Lung (tissue), 12 donors: Measurements from ENCODE around the gene CAMK2D. TPM values are rescaled to one million over a fixed set of nuclear protein-coding genes. Genes with fewer than 3 reads are reported as not detected.

Experiments used
- ATAC-seq: fragments of 200-7000 bp; cut with Tn5 transposase; one replicate; pipeline ENCODE4 v1.9.1; 2020; ENCODE audit warnings: moderate number of reproducible peaks; ENCODE audit not compliant: insufficient read depth, low FRiP score
- DNase-seq, 3 donors: peaks; one replicate each; pipeline ENCODE4 v3.0.0-alpha.2; 2013 to 2017
- H3K27ac ChIP-seq, 2 donors: one replicate each; pipeline ENCODE4 v1.5.1; 2013; ENCODE audit warnings: mild to moderate bottlenecking in 2 of 2, moderate library complexity in 2 of 2, control low read depth in 1 of 2, inconsistent platforms in 1 of 2, low read depth in 1 of 2, low read length in 1 of 2
- H3K27me3 ChIP-seq, 3 donors: one replicate each; pipeline ENCODE4 v1.5.1; 2013; ENCODE audit warnings: low read length in 2 of 3; ENCODE audit not compliant: control insufficient read depth in 3 of 3, insufficient read depth in 3 of 3
- H3K36me3 ChIP-seq, 4 donors: one replicate each; pipeline ENCODE4 v1.5.1; 2013; ENCODE audit warnings: low read length in 4 of 4, mild to moderate bottlenecking in 1 of 4, moderate library complexity in 1 of 4; ENCODE audit not compliant: control insufficient read depth in 4 of 4, insufficient read depth in 4 of 4
- H3K4me1 ChIP-seq, 5 donors: one replicate each; pipeline ENCODE4 v1.5.1; 2013; ENCODE audit warnings: low read length in 5 of 5, mild to moderate bottlenecking in 2 of 5, moderate library complexity in 1 of 5; ENCODE audit not compliant: control insufficient read depth in 5 of 5, insufficient read depth in 5 of 5
- H3K4me3 ChIP-seq: one replicate; pipeline ENCODE4 v1.5.1; 2013; ENCODE audit warnings: mild to moderate bottlenecking, control low read depth, moderate library complexity
- H3K9ac ChIP-seq, 2 donors: one replicate each; pipeline ENCODE4 v1.5.1; 2013; ENCODE audit warnings: low read length in 2 of 2, control low read depth in 1 of 2; ENCODE audit not compliant: insufficient read depth in 1 of 2
- H3K9me3 ChIP-seq, 4 donors: one replicate each; pipeline ENCODE4 v1.5.1; 2013; ENCODE audit warnings: low read length in 3 of 4, mild to moderate bottlenecking in 1 of 4, moderate library complexity in 1 of 4; ENCODE audit not compliant: control insufficient read depth in 4 of 4, insufficient read depth in 3 of 4
- WGBS, 2 donors: extraction: QIAGEN DNeasy Blood & Tissue Kit; methylation state at CpG; one replicate each; pipeline ENCODE4 v1.1.7; 2013; 5-methylcytosine and 5-hydroxymethylcytosine counted together
- polyA plus RNA-seq, 2 donors: library from polyadenylated mRNA; stranded (reverse); fragments of 200-250 nt; gene quantifications; one replicate each; pipeline ENCODE4 v1.2.1, GENCODE V29; 2013
- total RNA-seq, 2 donors: library from RNA; depleted of rRNA in 1 of 2; stranded (reverse); fragments of >200 nt in 1 of 2; gene quantifications; one replicate each; pipeline ENCODE4 v1.2.1, GENCODE V29; 2014 to 2021
- TF ChIP-seq, protein P1 (sequence below): IDR thresholded peaks from 2 replicates; pipeline ENCODE4 v1.5.1; 2012; ENCODE audit warnings: mild to moderate bottlenecking; ENCODE audit errors: control extremely low read depth, extremely low read depth
- donor health status: control.
- donor health status: control.
- donor health status: Bipolar disorder and iron deficiency.
- donor health status: healthy.
- donor health status: DM: yes; HTN: yes; CAD: no.

The CAMK2D gene
- total and polyA plus RNA-seq, 4 donors, result 11.9 to 98.2 (median 36.6) TPM

GRCh38 chr4:113641025-113641431, 120.5 kb downstream of the CAMK2D start:
- H3K36me3 ChIP-seq, result no peaks in the 10 kb centered on the region
- H3K27ac ChIP-seq, result peak overlapping the region in 1 of 2 donors; percentile 21
- ATAC-seq, result no peak
- H3K4me3 ChIP-seq, result no peak overlapping the region
- H3K9me3 ChIP-seq, result no peaks in the 10 kb centered on the region
- 73 to 81% methylated on average over 1 of the region's 1 CpG for WGBS, 2 donors
- peaks cover 8 to 49% (median 13%) of the 10 kb centered on the region in 5 donors for H3K4me1 ChIP-seq
- DNase-seq, result no peak
- H3K27me3 ChIP-seq, result no peaks in the 10 kb centered on the region
- TF ChIP-seq, protein P1, sequence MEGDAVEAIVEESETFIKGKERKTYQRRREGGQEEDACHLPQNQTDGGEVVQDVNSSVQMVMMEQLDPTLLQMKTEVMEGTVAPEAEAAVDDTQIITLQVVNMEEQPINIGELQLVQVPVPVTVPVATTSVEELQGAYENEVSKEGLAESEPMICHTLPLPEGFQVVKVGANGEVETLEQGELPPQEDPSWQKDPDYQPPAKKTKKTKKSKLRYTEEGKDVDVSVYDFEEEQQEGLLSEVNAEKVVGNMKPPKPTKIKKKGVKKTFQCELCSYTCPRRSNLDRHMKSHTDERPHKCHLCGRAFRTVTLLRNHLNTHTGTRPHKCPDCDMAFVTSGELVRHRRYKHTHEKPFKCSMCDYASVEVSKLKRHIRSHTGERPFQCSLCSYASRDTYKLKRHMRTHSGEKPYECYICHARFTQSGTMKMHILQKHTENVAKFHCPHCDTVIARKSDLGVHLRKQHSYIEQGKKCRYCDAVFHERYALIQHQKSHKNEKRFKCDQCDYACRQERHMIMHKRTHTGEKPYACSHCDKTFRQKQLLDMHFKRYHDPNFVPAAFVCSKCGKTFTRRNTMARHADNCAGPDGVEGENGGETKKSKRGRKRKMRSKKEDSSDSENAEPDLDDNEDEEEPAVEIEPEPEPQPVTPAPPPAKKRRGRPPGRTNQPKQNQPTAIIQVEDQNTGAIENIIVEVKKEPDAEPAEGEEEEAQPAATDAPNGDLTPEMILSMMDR, result no peak
- H3K9ac ChIP-seq, result no peak overlapping the region

- no peak for ATAC-seq
- TF ChIP-seq, protein P1, result no peak
- Histone ChIP-seq H3K9ac (no peak overlapping the region), H3K36me3 (no peaks in the 10 kb centered on the region), H3K4me1 (peaks cover 8 to 55% (median 12%) of the 10 kb centered on the region in 5 donors), H3K9me3 (no peaks in the 10 kb centered on the region), H3K27me3 (no peaks in the 10 kb centered on the region), H3K27ac (peak overlapping the region in 1 of 2 donors; percentile 48), H3K4me3 (no peak overlapping the region)
- DNase-seq, result no peak
- WGBS, 2 donors, result 55 to 90% methylated on average over 2 of the region's 2 CpGs
Observed at GRCh38 chr4:113639326-113639725, 122.2 kb downstream of the CAMK2D start.

DNA sequence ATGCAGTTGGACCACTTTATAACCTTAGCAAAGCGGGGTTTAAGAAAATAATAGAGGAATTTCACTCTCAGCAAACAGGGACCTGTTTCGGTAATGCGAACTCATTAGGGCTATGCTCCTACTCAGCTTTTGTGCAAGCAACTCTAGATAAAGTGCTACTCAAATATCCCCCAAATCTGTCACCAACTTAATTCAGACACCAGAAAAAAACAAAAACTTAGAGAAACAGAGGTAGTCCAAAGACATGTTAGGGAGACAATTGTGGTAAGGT, 123.0 kb downstream of the CAMK2D start:
- WGBS, 2 donors, result 65 to 90% methylated on average over 3 of the region's 3 CpGs
- no peaks in the 10 kb centered on the region for H3K36me3 ChIP-seq
- ATAC-seq (no peak), DNase-seq (peak in 2 of 3 donors; percentile 52 to 73)
- no peaks in the 10 kb centered on the region for H3K27me3 ChIP-seq
- H3K9ac ChIP-seq, result no peak overlapping the region
- TF ChIP-seq, protein P1, result no peak
- H3K9me3 ChIP-seq, result no peaks in the 10 kb centered on the region
- H3K27ac ChIP-seq, result peak overlapping the region in 1 of 2 donors; percentile 57
- H3K4me1 ChIP-seq, result peaks cover 8 to 58% (median 13%) of the 10 kb centered on the region in 5 donors
- no peak overlapping the region for H3K4me3 ChIP-seq
